OCI-LY7 (cell line): ENCODE data around the gene LHFPL2. TPM values are rescaled to one million over a fixed set of nuclear protein-coding genes. Genes with fewer than 3 reads are reported as not detected.

Experiments used
- BruUV-seq: library from RNA; stranded (reverse); fragments of 400-500 nt; replicated peaks from 2 replicates; lab custom pipeline; 2021; lab: Mats Ljungman, UMichigan
- CTCF ChIA-PET: fragments of 300-600 bp; sonication (Branson Sonifier 250); formaldehyde crosslinking; loops from one replicate; lab custom pipeline; 2022; ENCODE audit warnings: antibody characterized with exemption; ENCODE audit not compliant: unreplicated experiment; lab: Charles Lee
- POLR2A ChIA-PET: fragments of 300-600 bp; sonication (Branson Sonifier 250); formaldehyde crosslinking; loops from one replicate; lab custom pipeline; 2022; ENCODE audit warnings: antibody characterized with exemption; lab: Charles Lee
- DNase-seq: peaks from one replicate; pipeline ENCODE4 v3.0.0-alpha.2; 2015; ENCODE audit warnings: low spot score
- H2AFZ ChIP-seq: fragments of 200-600 bp; sonication (generic), shearing (Covaris generic); 2 replicates; pipeline ENCODE4 v1.6.1; 2014; ENCODE audit warnings: mild to moderate bottlenecking, antibody characterized with exemption, low read length, moderate library complexity
- H3K27ac ChIP-seq: fragments of 200-600 bp; sonication (generic); 2 replicates; pipeline ENCODE4 v1.5.1; 2014; ENCODE audit warnings: mixed run types, low read depth, mild to moderate bottlenecking, moderate library complexity, low read length, inconsistent platforms; ENCODE audit not compliant: poor library complexity, severe bottlenecking
- H3K36me3 ChIP-seq: fragments of 200-600 bp; sonication (generic); 2 replicates; pipeline ENCODE4 v1.6.1; 2014; ENCODE audit warnings: mild to moderate bottlenecking, antibody characterized with exemption, low read length, moderate library complexity, mixed read lengths; ENCODE audit not compliant: insufficient read depth
- H3K4me1 ChIP-seq: fragments of 200-600 bp; sonication (generic); 2 replicates; pipeline ENCODE4 v1.5.1; 2014; ENCODE audit warnings: mild to moderate bottlenecking, low read length; ENCODE audit not compliant: insufficient read depth, poor library complexity, severe bottlenecking
- H3K4me2 ChIP-seq: fragments of 200-600 bp; sonication (generic); 2 replicates; pipeline ENCODE4 v1.6.1; 2014; ENCODE audit warnings: mild to moderate bottlenecking, low read length
- H3K4me3 ChIP-seq: fragments of 200-600 bp; sonication (generic); 2 replicates; pipeline ENCODE4 v1.5.1; 2014; ENCODE audit warnings: mild to moderate bottlenecking, low read depth, low read length; ENCODE audit not compliant: poor library complexity, severe bottlenecking
- H3K79me2 ChIP-seq: fragments of 200-600 bp; sonication (generic); 2 replicates; pipeline ENCODE4 v1.6.1; 2016; ENCODE audit warnings: low read depth, mild to moderate bottlenecking, low read length, moderate library complexity, mixed read lengths; ENCODE audit not compliant: insufficient read depth
- H3K9me2 ChIP-seq: fragments of 200-600 bp; sonication (generic); 2 replicates; pipeline ENCODE4 v1.6.1; 2016; ENCODE audit warnings: mild to moderate bottlenecking, low read length, mixed read lengths; ENCODE audit not compliant: insufficient read depth
- H3K9me3 ChIP-seq: fragments of 200-600 bp; sonication (generic); 2 replicates; pipeline ENCODE4 v1.6.1; 2014; ENCODE audit warnings: mild to moderate bottlenecking, mixed run types, low read length, mixed read lengths
- H4K20me1 ChIP-seq: fragments of 200-600 bp; sonication (generic); 2 replicates; pipeline ENCODE4 v1.6.1; 2014; ENCODE audit warnings: mild to moderate bottlenecking, antibody characterized with exemption, low read length, moderate library complexity, mixed read lengths; ENCODE audit not compliant: insufficient read depth
- EZH2phosphoT487 ChIP-seq: fragments of 200-600 bp; sonication (generic); IDR thresholded peaks from 2 replicates; pipeline ENCODE4 v1.6.1; 2018; ENCODE audit warnings: low read depth, borderline replicate concordance, mild to moderate bottlenecking, mixed run types, antibody characterized with exemption, low read length, moderate library complexity, mixed read lengths
- intact Hi-C: fragments of 100-400 bp; cut with micrococcal nuclease; formaldehyde crosslinking; loops from one replicate; pipeline ENCODE4 v1.10.0; 2022; ENCODE audit not compliant: unreplicated experiment
- total RNA-seq, 2 experiments: library from RNA; depleted of rRNA in 1 of 2; stranded (reverse); fragments of >200 nt in 1 of 2; shearing (Covaris generic) in 1 of 2; gene quantifications; 2 replicates each; pipeline ENCODE4 v1.2.3, GENCODE V29; 2014 to 2022
- TF ChIP-seq, protein P1 (sequence below): fragments of 200-600 bp; sonication (generic); conservative IDR thresholded peaks from 2 replicates; pipeline ENCODE4 v1.5.1; 2014; ENCODE audit warnings: mild to moderate bottlenecking, antibody characterized with exemption, low read length, moderate library complexity, mixed read lengths

LHFPL2 gene
- total RNA-seq, 2 experiments from 2014 or later = 12.2 to 24.0 TPM

DNA sequence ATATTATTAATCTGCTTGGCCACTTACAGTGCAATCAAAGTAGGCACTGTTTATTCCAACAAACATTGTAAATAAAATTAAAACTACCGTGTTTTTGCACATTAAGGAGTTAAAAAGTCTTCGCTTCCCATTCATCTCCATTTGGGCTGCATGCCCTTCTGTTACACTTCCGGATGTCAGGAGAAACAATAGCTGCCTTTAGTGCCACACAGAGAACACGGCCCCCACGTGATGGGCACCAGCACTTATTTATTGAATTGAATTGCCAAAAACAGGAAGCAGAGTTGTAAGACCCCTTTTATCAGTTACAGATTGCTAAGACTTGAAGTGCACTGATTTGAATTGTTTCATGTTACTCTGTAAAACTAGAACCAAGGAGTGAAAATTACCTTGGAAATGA, 80.4 kb downstream of the LHFPL2 start:
- POLR2A ChIA-PET = interaction anchor here (0.8 kb wide), 1 partner anchor 186 kb away, joined by 6 read pairs; no protein-coding TSS in a partner anchor
- Histone ChIP-seq H3K4me3 (no peak overlapping the region), H3K4me1 (peaks cover 5% of the 10 kb centered on the region), H3K36me3 (peaks cover 23% of the 10 kb centered on the region), H4K20me1 (no peaks in the 10 kb centered on the region), H3K4me2 (no peak overlapping the region), H3K9me3 (peaks cover 9% of the 10 kb centered on the region; the same call in 1 of the 2 replicates), H3K27ac (no peak overlapping the region), H3K79me2 (no peaks in the 10 kb centered on the region; the same call in 1 of the 2 replicates), H3K9me2 (no peaks in the 10 kb centered on the region), H2AFZ (no peak overlapping the region)
- intact Hi-C loops = no loop called here
- TF ChIP-seq, protein P1, sequence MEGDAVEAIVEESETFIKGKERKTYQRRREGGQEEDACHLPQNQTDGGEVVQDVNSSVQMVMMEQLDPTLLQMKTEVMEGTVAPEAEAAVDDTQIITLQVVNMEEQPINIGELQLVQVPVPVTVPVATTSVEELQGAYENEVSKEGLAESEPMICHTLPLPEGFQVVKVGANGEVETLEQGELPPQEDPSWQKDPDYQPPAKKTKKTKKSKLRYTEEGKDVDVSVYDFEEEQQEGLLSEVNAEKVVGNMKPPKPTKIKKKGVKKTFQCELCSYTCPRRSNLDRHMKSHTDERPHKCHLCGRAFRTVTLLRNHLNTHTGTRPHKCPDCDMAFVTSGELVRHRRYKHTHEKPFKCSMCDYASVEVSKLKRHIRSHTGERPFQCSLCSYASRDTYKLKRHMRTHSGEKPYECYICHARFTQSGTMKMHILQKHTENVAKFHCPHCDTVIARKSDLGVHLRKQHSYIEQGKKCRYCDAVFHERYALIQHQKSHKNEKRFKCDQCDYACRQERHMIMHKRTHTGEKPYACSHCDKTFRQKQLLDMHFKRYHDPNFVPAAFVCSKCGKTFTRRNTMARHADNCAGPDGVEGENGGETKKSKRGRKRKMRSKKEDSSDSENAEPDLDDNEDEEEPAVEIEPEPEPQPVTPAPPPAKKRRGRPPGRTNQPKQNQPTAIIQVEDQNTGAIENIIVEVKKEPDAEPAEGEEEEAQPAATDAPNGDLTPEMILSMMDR = no peak
- no peak for TF ChIP-seq EZH2phosphoT487
- DNase-seq = no peak
- BruUV-seq = no TSS peak
- CTCF ChIA-PET = no interaction called here

GRCh38 chr5:78567617-78568016, 81.0 kb downstream of the LHFPL2 start:
- Histone ChIP-seq H3K79me2 (no peaks in the 10 kb centered on the region; the same call in 1 of the 2 replicates), H3K9me3 (peaks cover 9% of the 10 kb centered on the region; the same call in 1 of the 2 replicates), H2AFZ (no peak overlapping the region), H3K4me1 (no peaks in the 10 kb centered on the region), H3K4me3 (no peak overlapping the region), H4K20me1 (no peaks in the 10 kb centered on the region), H3K27ac (no peak overlapping the region), H3K9me2 (no peaks in the 10 kb centered on the region), H3K4me2 (no peak overlapping the region), H3K36me3 (peaks cover 28% of the 10 kb centered on the region)
- POLR2A ChIA-PET = interaction anchor here (0.9 kb wide), 1 partner anchor 66 kb away, joined by 4 read pairs; no protein-coding TSS in a partner anchor
- TF ChIP-seq, protein P1 = no peak
- no peak for TF ChIP-seq EZH2phosphoT487
- CTCF ChIA-PET = no interaction called here
- no peak for DNase-seq
- no TSS peak for BruUV-seq
- intact Hi-C loops = no loop called here

- TF ChIP-seq, protein P1 = no peak
- TF ChIP-seq EZH2phosphoT487 = no peak
These were observed 81.7 kb downstream of the LHFPL2 start for GRCh38 chr5:78566747-78567425.

More at GRCh38 chr5:78566747-78567425, 81.7 kb downstream of the LHFPL2 start:
- no peak overlapping the region for H3K4me2 ChIP-seq
- H2AFZ ChIP-seq = no peak overlapping the region
- no peaks in the 10 kb centered on the region for H4K20me1 ChIP-seq
- peaks cover 29% of the 10 kb centered on the region for H3K36me3 ChIP-seq
- no peak overlapping the region for H3K27ac ChIP-seq
- H3K9me2 ChIP-seq = no peaks in the 10 kb centered on the region
- no peaks in the 10 kb centered on the region; the same call in 1 of the 2 replicates for H3K79me2 ChIP-seq
- intact Hi-C loops = no loop called here
- no peak for DNase-seq
- H3K4me1 ChIP-seq = no peaks in the 10 kb centered on the region
- H3K9me3 ChIP-seq = peaks cover 9% of the 10 kb centered on the region; the same call in 1 of the 2 replicates
- no peak overlapping the region for H3K4me3 ChIP-seq
- ChIA-PET POLR2A (interaction anchor here (0.9 to 1.4 kb wide), 2 partner anchors 9 to 65 kb away, joined by 4 read pairs; no protein-coding TSS in a partner anchor), CTCF (no interaction called here)
- no TSS peak for BruUV-seq
